Mesodermal cell (in vitro differentiated cells): ENCODE data around the gene S1PR3.

Experiments used
- H3K27ac ChIP-seq: 2 replicates; pipeline ENCODE4 v1.7.0; 2013; ENCODE audit warnings: mild to moderate bottlenecking, low read depth, low read length, moderate library complexity; ENCODE audit not compliant: severe bottlenecking
- H3K36me3 ChIP-seq: 2 replicates; pipeline ENCODE4 v1.7.1; 2013; ENCODE audit warnings: mild to moderate bottlenecking, low read length, moderate library complexity; ENCODE audit not compliant: control insufficient read depth, insufficient read depth
- H3K4me1 ChIP-seq: one replicate; pipeline ENCODE4 v1.7.1; 2013; ENCODE audit warnings: mild to moderate bottlenecking, low read length; ENCODE audit not compliant: insufficient read depth, control insufficient read depth, poor library complexity, severe bottlenecking
- H3K4me3 ChIP-seq: 2 replicates; pipeline ENCODE4 v1.7.0; 2013; ENCODE audit warnings: low read length, control low read depth, mild to moderate bottlenecking; ENCODE audit not compliant: insufficient read depth, poor library complexity, severe bottlenecking; ENCODE audit errors: extremely low read depth
- H3K9me3 ChIP-seq: 2 replicates; pipeline ENCODE4 v1.7.1; 2013; ENCODE audit warnings: mild to moderate bottlenecking, low read length, moderate library complexity; ENCODE audit not compliant: control insufficient read depth
- WGBS, 2 experiments: methylation state at CpG; one replicate each; pipeline ENCODE4 v1.1.5; 2013; ENCODE audit warnings: missing lambda C conversion rate in 2 of 2; ENCODE audit not compliant: insufficient coverage in 2 of 2; 5-methylcytosine and 5-hydroxymethylcytosine counted together

S1PR3 gene

GRCh38 chr9:88980740-88981203 lies 10.5 kb upstream of the S1PR3 start:
- Histone ChIP-seq H3K4me1 (no peaks in the 10 kb centered on the region), H3K4me3 (no peak overlapping the region), H3K9me3 (peaks cover 9% of the 10 kb centered on the region), H3K36me3 (no peaks in the 10 kb centered on the region), H3K27ac (no peak overlapping the region)
- no CpG with 5 or more reads among the region's 1 CpG for WGBS, 2 experiments

GRCh38 chr9:88983865-88984542 lies 7.3 kb upstream of the S1PR3 start:
- H3K9me3 ChIP-seq = peaks cover 7% of the 10 kb centered on the region
- no peaks in the 10 kb centered on the region for H3K36me3 ChIP-seq
- no peak overlapping the region for H3K4me3 ChIP-seq
- no peak overlapping the region for H3K27ac ChIP-seq
- WGBS, 2 experiments = 100% methylated on average over 1 of the region's 2 CpGs
- no peaks in the 10 kb centered on the region for H3K4me1 ChIP-seq

GRCh38 chr9:88984543-88984883 lies 6.8 kb upstream of the S1PR3 start:
- H3K4me3 ChIP-seq = no peak overlapping the region
- H3K27ac ChIP-seq = no peak overlapping the region
- peaks cover 4% of the 10 kb centered on the region for H3K9me3 ChIP-seq
- no peaks in the 10 kb centered on the region for H3K4me1 ChIP-seq
- 80% methylated on average over 1 of the region's 4 CpGs; no CpG with 5 or more reads in 1 of the 2 experiments for WGBS, 2 experiments
- H3K36me3 ChIP-seq = no peaks in the 10 kb centered on the region

- WGBS, 2 experiments = no CpG with 5 or more reads among the region's 2 CpGs
- Histone ChIP-seq H3K36me3 (no peaks in the 10 kb centered on the region), H3K4me1 (peaks cover 6% of the 10 kb centered on the region), H3K27ac (no peak overlapping the region), H3K4me3 (no peak overlapping the region), H3K9me3 (peaks cover 3% of the 10 kb centered on the region)
Measured at GRCh38 chr9:88985616-88986015, 5.7 kb upstream of the S1PR3 start.

GRCh38 chr9:88986776-88987175 lies 4.5 kb upstream of the S1PR3 start:
- WGBS, 2 experiments = 90 to 100% methylated on average over 3 of the region's 3 CpGs

GRCh38 chr9:88987661-88988060 lies 3.6 kb upstream of the S1PR3 start:
- H3K36me3 ChIP-seq = no peaks in the 10 kb centered on the region
- no peak overlapping the region for H3K4me3 ChIP-seq
- WGBS, 2 experiments = 43 to 67% methylated on average over 2 to 4 of the region's 4 CpGs
- peaks cover 11% of the 10 kb centered on the region for H3K4me1 ChIP-seq
- H3K27ac ChIP-seq = no peak overlapping the region
- no peaks in the 10 kb centered on the region for H3K9me3 ChIP-seq

More at GRCh38 chr9:88986776-88987175, 4.5 kb upstream of the S1PR3 start:
- H3K36me3 ChIP-seq = no peaks in the 10 kb centered on the region
- no peaks in the 10 kb centered on the region for H3K9me3 ChIP-seq
- no peak overlapping the region for H3K4me3 ChIP-seq
- H3K4me1 ChIP-seq = peaks cover 7% of the 10 kb centered on the region
- no peak overlapping the region for H3K27ac ChIP-seq

GRCh38 chr9:88988796-88989641 lies 2.2 kb upstream of the S1PR3 start:
- Histone ChIP-seq H3K27ac (no peak overlapping the region), H3K36me3 (peaks cover 2% of the 10 kb centered on the region), H3K9me3 (no peaks in the 10 kb centered on the region), H3K4me3 (no peak overlapping the region), H3K4me1 (peaks cover 16% of the 10 kb centered on the region)
- 62 to 66% methylated on average over 5 to 7 of the region's 7 CpGs for WGBS, 2 experiments

- peaks cover 21% of the 10 kb centered on the region for H3K4me1 ChIP-seq
- H3K9me3 ChIP-seq = no peaks in the 10 kb centered on the region
- H3K27ac ChIP-seq = peak overlapping the region; percentile 49
- H3K4me3 ChIP-seq = peak overlapping the region; percentile 78
- H3K36me3 ChIP-seq = peaks cover 12% of the 10 kb centered on the region
- WGBS, 2 experiments = 29 to 32% methylated on average over 23 of the region's 25 CpGs
Measured at GRCh38 chr9:88990041-88990728, 1.1 kb upstream of the S1PR3 start.

- H3K9me3 ChIP-seq = no peaks in the 10 kb centered on the region
- peaks cover 17% of the 10 kb centered on the region for H3K36me3 ChIP-seq
- peaks cover 21% of the 10 kb centered on the region for H3K4me1 ChIP-seq
- peak overlapping the region; percentile 49 for H3K27ac ChIP-seq
- H3K4me3 ChIP-seq = peak overlapping the region; percentile 78
- WGBS, 2 experiments = 1% methylated on average over 12 to 17 of the region's 21 CpGs
Measured at GRCh38 chr9:88990729-88991065, 571 bp upstream of the S1PR3 start.

- Histone ChIP-seq H3K9me3 (no peaks in the 10 kb centered on the region), H3K4me1 (peaks cover 21% of the 10 kb centered on the region), H3K36me3 (peaks cover 29% of the 10 kb centered on the region), H3K4me3 (peak overlapping the region; percentile 78), H3K27ac (no peak overlapping the region)
- WGBS, 2 experiments = 88 to 89% methylated on average over 3 to 4 of the region's 4 CpGs
Measured at GRCh38 chr9:88992556-88992955, 1.3 kb downstream of the S1PR3 start.
